ENCODE data around the gene SLCO4A1.
A peak's percentile ranks its signal among the peaks of the same experiment; 100 is the strongest.

SLCO4A1 gene

DNA sequence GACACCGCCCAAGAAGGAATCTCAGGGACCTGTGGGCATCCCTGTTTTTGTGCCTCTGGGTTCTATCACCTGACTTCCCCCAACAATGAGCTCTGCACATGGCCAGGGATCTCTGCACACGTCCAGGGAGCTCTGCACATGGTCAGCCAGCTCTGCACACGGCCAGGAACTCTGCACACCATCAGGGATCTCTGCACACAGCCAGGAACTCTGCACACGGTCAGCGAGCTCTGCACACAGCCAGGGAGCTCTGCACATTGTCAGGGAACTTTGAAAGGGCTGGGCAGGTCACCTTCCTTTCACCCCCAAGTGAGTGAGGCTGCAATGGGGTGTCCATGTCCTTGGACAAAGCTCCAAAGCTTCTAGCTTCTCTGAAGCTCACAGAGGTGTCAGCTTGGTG is 5.2 kb upstream of the SLCO4A1 start:
- DNase-seq (ENCODE audit: low read depth in 1 of 2, low spot score in 1 of 2), result no peak

DNA sequence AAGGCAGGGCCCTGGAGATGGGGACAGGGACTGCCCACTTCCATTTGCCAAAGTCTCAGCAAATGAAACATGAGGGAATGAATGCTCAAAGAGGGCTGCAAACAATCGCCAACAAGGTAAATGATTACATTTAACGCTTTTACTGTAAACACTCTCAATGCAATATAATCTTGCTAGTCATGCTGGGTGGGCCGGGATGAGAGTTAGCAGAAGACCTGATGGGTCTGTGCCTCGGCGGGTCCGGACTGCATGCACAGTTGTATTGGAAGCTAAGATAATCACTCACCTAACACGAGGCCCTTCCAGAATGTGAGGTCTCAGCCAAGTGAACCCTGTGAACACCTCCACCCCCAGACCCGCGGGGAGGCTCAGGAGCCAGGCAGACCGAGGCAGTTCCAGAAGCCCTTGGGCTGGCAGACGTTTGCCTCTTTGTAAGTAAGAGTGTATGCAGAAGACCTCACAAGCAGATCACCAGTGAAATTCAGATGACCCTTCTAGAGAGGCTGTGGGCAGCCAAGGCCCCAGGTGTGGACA is 4.7 kb upstream of the SLCO4A1 start:
- no peak for DNase-seq (ENCODE audit: low read depth in 1 of 2, low spot score in 1 of 2)

DNA sequence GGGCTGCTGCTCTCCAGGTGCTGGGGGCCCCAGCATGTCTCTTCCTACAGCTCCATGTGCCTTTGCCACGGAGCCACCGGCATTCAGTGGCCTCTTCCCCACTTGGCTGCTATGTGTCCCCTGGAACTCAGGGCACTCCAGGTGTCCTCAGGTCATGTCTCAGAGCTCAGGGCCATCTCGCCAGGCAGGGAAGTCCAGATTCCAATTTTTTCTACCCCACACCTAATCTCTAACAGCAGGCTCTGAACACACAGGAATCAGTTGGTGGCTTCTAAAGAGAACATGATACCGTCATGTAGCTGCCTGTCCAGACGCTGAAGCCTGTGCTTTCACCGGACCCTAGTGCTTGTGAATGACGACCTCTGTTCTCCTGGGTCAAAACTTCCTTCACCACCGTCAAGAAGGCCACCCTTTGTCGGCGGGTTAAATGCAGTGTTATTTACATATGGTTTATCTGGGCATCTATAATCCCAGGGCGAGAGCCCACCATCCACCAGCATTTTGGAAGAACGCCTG is 4.2 kb upstream of the SLCO4A1 start:
- DNase-seq (ENCODE audit: low read depth in 1 of 2, low spot score in 1 of 2), result no peak

DNA sequence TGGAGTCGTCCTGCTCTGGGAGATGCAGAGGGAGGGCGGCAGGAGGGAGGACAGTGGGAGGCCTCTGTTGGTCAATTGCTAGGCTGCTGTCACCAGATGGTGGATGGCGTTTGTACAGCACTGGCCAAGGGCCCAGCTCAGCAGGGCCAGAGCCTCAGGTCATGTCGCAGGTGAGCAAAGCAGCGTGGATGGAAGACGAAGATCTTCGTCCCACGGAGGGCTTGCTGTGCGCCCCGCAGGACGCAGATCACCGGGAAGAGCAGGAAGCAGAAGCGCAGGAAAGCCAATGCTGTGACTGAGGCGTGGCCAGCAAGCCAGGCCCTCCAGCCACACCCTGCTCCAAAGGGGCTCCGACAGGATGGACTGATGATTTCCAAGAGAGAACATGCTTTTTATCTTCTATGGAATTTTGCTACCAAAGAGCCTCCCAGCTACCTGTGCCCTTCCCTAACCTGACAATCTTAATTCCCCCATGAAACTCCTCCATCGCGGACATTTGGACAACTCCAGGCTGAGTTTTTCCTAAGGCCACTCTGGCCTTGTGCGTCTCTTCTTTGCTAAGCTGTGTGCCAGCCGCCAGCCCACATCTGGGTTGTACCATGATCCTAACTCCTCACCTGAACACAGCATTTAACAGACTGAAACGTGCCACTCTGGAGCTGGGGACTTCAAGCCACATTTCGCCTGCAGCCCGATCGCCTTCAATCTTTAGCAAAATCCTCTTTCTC is 3.5 kb upstream of the SLCO4A1 start:
- DNase-seq (ENCODE audit: low read depth in 1 of 2, low spot score in 1 of 2), result no peak

DNA sequence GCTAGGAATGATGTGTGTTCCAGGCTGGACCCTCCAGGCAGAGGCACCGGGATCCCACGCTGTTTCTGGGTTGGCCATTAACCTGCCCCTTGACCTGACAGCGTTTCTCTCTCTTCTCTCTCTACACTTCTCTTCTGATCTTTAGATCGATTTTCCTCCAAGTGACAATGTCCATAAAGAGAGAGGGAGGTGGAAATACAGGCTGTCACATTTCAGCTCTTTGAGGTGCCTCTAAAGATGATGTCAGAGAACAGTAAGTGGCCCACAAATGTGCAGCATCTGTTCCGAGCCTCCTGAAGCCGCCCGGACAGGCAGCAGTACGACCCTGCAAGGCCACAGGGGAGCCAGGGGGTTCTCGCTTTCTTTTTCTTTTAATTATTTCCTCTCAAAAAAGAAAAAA is 2.5 kb upstream of the SLCO4A1 start:
- no peak for DNase-seq (ENCODE audit: low read depth in 1 of 2, low spot score in 1 of 2)

DNA sequence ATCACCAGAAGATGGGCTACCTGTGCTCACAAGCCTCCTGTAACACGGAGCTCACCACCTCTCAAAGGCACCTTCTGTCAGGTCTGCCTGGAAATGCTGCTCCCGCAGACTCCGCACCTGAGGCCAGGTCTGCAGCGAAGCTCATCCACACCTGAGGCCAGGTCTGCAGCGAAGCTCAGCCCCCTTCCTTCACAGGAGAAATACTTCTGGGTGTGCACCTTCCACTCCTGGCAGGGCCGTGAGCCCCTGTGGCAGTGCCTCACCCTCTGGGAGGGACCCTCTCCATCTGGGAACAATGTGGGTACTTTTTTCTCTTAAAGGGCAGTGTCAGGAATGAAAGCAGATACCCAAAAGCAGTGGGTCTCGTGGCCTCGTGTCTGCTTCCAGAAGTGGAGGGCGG is 1.4 kb upstream of the SLCO4A1 start:
- no peak for DNase-seq (ENCODE audit: low read depth in 1 of 2, low spot score in 1 of 2)

DNA sequence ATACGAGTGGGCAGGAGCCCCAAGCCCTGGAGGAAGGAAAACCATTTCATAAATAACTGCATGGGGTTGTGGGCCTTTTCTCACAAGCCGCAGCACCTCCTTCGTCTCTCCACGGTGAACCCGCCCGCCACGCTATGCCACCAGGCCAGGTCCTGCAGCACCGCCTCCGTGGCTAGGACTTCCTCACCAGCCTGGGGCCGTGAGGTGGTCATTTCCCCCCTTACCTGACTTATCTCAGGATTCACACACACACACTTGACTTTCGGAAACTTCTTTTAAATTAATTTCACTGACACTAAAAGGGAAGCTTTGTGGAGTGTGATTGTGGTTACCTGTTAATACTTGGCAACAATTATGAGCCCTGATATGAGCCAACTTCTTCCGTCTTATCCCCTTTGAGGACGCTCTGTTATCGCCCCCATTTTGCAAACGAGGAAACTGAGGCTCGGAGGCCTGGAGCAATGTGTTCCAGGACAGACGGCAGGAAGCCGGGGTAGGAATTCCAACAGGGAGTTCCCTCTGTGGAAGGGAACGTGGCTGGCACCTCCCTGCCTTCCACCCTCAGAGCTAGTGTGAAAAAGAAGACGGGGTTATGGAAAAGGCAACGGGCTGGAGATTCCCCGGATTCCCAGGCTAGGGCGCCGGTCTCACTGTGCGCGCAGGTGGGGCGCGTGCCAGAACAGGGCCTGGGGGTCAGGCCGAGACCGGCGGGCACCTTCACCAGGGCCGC is 817 bp upstream of the SLCO4A1 start:
- no peak for DNase-seq (ENCODE audit: low read depth in 1 of 2, low spot score in 1 of 2)

DNA sequence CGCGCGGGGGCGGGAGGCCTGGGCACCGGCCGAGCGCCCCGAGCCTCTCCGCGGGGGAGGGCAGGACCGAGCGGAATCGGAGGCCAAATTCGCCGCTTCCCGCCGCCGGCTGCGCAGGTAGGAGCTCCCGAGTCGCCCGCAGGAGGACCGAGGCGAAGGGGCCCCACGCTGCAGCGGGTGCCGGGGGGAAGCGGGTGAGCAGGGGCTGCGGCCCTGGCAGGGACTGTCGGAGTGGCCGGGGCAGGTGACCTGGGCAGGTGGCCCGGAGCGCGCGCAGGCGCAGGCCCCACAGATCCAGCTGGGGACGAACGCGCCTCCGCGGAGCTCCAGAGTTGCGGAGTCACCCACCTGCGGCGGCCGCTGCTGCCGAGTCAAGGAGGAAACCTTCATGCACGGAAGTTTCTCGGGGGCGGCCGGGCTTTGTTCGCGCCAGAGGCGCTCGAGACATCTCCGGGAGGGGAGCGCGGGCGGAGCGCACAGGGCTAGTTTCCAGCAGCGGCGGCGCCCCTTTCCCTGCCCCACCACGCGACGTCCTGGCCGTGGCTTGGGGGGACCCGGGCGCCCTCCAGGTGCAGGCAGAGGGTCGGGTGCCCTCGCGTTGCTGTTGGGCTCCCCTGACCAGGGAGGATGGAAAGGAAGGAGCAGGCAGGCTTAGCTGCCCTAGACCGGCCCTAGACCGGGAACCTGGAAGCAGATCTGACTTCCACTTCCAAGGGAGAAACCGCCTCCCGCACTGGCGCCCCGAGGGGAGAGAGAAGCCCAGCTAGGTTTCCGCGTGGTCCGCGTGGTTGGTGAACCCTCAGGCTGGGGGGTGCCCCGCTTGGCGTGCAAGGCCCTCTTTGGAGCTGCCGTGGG is 590 bp downstream of the SLCO4A1 start:
- peak; percentile 33 to 42 for DNase-seq (ENCODE audit: low read depth in 1 of 2, low spot score in 1 of 2)

DNA sequence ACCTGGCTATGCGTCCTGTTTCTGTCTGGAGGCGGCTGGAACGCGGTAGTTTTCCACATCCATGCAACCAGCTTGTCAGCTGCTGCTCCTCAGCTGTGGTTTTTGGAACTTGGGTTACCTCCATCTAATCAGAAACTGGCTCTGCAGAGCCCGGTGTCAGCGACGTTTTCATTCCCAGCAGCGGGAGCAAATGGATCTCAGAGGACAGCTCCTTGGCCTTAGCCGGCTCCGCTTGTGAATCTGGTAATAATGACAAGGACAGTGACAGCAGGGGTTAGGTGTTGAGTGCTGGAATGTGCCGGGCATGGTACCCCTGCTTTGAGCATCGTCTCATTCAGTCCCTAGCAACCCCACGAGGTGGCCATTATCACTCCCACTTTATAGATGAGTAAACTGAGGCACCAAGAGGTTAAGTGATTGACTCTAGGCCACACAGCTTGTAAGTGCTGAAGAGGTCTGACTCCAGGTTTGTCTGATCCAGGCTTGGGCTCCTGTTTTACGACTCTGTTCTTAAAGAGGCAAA is 1.3 kb downstream of the SLCO4A1 start:
- no peak for DNase-seq (ENCODE audit: low read depth in 1 of 2, low spot score in 1 of 2)

DNA sequence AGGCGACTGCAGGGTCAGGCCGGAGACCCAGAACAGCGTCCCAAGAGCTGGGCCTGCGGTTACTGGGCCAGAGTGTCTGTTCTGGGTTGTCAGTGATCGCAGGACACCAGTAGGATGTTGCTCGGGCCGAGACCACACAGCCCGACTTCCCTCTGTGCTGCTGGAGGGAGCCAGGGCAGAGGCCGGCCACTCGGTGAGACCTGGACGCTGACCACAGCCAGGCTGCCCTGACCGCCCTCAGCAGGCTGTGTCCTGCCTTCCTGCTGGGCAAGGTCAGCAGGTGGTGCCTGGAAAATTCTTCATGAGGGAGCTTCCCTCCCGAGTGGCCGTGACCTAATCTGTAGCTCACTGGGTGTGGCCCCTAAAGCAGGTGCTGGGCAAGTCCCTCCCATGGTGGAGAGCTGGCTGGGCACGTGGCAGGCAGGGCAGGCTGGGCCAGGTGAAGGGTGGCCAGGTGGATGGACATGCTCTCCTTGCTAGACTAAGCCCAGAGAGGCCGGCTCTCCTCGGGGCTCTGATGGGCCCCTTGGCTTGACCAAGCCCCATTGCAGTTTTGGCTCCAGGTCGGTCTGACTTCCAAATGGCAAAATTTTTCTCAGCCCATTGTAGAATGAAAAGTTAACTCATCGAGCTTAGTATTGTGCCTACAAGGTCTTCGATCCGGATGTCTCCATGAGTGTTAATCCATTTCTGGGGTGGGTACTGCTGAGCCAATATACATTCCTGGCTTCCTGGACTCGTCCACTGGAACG is 1.9 kb downstream of the SLCO4A1 start:
- no peak for DNase-seq (ENCODE audit: low read depth in 1 of 2, low spot score in 1 of 2)

DNA sequence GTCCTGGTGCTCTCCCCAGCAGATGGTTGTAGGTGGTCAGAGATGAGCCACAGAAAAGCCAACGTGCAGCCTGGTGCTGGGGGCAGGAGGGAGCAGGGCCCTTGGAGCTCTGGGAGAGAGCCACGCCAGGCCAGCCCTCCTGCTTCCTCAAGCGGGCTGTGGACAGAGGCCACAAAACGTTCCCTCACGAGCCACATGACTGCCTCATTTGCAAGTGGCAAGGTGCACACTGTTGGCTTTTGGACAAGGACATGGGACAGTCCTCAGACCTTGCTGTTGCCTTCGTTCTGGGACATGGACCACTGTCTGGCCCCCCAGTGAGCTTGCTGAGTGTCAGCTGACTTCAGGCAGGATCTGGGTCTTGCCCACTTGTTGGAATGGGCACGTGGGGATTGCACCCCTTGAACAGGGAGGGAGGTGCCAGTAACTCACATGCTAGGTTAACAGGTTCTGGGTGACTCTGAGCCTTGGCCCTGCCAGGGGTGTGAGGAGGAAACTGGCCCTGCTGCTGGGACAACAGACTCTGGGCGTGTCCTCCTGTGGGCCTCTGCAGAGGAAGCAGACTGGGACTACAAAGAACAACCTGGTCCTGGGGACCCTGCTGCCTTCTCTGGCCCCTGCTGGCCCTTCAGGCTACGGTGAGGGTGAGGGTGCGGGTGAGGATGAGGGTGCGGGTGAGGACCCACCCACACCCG is 2.6 kb downstream of the SLCO4A1 start:
- DNase-seq (ENCODE audit: low read depth in 1 of 2, low spot score in 1 of 2), result no peak

DNA sequence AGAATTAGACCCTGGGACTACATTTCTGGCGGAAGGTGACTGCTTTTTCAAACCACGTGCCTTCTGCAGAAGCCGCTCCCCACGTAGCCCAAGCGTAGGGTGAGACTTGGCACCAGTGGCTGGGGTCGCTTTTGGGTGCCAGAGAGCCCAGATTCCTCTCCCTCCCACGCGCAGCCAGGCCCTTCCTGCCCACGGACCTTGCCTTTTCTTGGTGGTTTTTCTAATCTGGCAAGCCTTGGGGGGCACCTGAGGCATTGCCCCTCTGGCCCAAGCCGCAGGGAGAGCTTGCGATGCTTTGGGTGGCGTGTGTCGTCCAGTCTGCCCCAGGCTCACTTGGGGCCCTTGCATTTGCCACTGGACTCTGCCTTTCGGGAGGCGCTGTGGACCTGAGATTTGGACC is 3.3 kb downstream of the SLCO4A1 start:
- no peak for DNase-seq (ENCODE audit: low read depth in 1 of 2, low spot score in 1 of 2)

DNA sequence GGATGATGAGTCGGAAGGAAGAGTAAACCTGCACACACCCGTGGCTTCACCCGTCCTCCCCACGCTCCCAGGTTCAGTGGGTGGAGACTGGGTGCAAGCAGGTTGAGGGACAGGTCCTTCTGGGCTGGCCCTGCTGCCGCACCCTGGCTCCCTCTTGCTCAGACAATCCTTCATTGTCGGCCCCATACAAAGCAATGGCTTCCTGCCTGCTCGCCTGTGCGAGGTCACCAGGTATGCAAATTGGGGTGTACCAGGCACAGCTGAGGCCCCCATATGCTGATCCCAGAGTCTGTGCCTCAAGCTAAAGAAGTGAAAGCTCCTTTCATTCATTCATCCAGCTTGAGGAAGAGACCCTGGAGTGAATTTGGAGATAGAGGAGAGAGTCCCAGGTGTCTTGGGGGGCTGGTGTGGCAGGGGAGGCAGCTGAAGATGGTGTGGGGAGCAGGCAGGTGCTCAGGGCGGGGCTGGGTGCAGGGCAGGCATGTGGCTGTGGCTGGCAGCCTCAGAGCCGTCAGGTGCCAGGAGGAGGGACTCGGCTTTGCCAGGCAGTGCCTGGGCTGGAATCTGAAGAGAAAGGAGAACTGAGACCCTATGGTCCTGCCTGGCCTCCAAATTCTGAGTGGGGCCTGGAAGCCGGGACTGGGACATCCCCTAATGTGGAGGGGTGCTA is 4.7 kb downstream of the SLCO4A1 start:
- no peak for DNase-seq (ENCODE audit: low read depth in 1 of 2, low spot score in 1 of 2)

DNA sequence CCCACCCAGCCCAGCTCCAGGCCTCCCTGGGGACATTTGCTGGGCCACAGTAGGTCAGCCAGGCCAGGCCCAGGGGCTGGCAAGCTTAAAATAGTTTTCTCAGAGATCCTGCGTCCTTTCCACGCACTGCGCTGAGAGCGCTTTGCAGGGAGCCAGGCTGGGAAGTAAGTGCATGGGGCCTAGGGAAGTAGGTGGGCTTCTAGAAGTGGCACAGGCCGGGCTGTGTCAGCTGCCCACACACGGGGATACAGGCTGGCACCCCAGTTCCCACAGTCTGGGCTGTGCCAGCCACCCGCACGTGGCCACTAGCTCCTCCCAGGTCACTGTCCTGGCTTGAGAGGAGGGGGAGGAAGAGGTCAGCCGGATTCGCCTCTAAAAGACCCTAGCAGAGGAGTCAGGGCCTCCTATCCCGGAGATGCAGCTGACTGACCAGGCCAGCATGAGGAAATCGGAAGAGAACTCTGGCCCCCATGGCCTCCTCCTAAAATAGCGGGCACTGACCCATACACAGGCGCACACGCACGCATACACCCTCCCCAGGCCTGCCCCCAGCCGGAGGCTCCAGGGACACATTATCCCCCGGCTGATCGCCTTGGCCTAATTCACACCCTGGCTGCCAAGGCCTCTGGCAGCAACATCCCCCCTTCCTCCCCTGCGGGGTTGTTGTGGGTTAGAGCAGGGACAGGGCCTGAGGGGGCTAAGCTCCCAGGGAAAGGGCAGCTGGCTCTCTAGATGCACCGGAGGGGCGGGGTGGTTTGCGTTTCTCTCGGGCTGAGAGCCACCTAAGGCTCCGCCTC is 5.4 kb downstream of the SLCO4A1 start:
- no peak for DNase-seq (ENCODE audit: low read depth in 1 of 2, low spot score in 1 of 2)

DNA sequence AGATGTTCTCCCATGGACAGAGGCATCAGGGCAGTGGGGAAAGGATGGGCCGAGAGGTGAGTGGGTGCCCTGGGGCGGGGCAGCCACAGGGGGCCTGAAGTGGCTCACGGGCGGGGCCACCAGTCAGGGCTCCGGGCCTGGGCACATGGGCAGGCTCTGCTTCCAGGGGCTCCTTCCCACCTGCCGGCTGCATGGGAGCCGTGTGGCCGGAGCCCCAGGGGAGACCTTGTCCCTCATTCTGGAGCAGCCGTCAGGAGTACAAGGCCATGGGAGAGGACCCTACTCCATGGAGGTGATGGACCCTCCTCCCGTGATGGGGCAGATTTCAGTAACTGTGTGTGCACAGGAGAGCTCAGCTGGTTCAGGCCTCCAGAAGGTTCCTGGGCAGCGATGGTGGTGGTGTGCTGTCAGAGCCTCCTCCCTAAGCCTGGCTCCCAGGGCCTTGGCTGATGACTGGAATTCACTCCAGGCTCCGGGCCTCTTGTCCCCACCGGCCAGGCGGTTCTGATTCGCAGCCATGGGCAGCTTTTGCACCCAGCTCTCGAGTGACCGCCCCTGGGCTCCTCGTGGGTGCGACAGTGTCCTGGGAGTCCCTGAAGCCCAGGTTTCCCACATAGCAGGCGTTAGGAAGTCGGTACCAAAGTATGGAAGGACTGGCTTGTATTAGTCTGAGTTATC is 6.2 kb downstream of the SLCO4A1 start:
- DNase-seq (ENCODE audit: low read depth in 1 of 2, low spot score in 1 of 2), result no peak

DNA sequence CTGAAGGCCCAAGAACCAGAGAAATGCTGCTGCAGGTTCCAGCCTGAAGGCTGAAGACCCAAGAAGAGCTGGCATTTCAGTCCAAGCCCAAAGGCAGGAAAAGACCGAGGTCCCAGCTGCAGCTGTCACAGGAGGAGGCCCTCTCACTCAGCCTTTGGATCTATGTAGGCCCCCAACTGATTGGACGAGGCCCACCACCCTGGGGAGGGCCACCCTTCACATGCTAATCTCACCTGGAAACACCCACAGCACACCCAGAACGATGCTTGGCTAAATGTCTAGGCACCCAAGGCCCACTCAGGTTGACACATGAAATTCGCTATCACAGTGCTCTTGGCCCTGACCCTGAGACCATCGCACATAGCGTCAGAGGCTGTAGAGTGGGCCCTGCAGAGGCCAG is 6.8 kb downstream of the SLCO4A1 start:
- no peak for DNase-seq (ENCODE audit: low read depth in 1 of 2, low spot score in 1 of 2)

DNA sequence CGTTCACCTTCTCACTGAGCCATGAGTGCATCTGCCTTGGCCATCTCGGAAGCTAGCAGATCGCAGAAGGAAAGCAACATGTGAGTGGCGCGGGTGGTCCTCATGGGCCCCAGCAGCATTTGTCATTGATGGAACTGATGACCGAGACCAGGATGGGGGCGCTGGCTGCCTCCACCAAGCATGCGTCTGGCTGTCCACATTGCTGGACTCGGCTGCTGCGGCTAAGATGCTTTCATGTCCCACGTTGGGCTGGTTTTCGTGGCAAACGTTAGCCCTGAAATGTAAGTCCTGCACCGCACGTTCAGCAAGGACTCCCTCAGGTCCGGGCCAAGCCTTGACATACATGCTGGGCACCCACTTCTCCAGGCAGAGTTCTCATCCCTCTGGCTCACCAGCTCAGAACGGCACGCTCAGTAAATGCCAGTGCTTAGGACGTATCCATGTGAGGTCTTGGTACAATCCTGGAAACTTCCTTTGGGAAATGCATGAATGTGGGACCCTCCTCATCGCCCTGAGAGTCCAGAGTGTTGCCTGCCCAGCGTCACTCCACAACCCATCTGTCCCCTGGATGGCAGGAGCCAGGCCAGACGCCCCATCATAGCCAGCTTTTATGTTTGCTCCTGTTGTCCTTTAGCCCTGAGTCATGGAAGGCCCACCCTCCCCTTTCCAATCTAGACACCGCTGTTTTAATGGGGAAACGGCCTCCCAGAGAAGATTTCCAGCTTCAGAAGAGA is 8.4 kb downstream of the SLCO4A1 start:
- DNase-seq (ENCODE audit: low read depth in 1 of 2, low spot score in 1 of 2), result no peak

Data from activated CD4-positive, alpha-beta T cell treated with anti-CD3 and anti-CD28 coated beads, Interleukin-2, amount 50 U/mL, for 24 hours (primary cell).